ENCODE data around the gene SENP5. TPM values are rescaled to one million over a fixed set of nuclear protein-coding genes. Genes with fewer than 3 reads are reported as not detected.
A peak's percentile ranks its signal among the peaks of the same experiment; 100 is the strongest.

SENP5 gene
- total RNA-seq, 1 donor = 18.9 TPM

- no peak for DNase-seq (ENCODE audit: low read depth in 2 of 3, low spot score in 2 of 3)
Observed at GRCh38 chr3:196966526-196967401, 99.0 kb downstream of the SENP5 start.

GRCh38 chr3:196967412-196968232 is 99.9 kb downstream of the SENP5 start:
- DNase-seq (ENCODE audit: low read depth in 2 of 3, low spot score in 2 of 3) = no peak

- peak; percentile 18 to 33 (median 28) for DNase-seq (ENCODE audit: low read depth in 2 of 3, low spot score in 2 of 3)
Observed at GRCh38 chr3:196968233-196969133, 100.8 kb downstream of the SENP5 start, which contains the start of gene PIGZ. Gene PIGZ, minus strand, starts transcription at chr3:196968833. Its CDS starts 16,802 bp downstream, at chr3:196952031.

- peak; percentile 24 to 58 (median 52) for DNase-seq (ENCODE audit: low read depth in 2 of 3, low spot score in 2 of 3)
Observed at GRCh38 chr3:196969134-196969659, 101.5 kb downstream of the SENP5 start.

- peak; percentile 56 to 76 (median 62) for DNase-seq (ENCODE audit: low read depth in 2 of 3, low spot score in 2 of 3)
Observed at GRCh38 chr3:196969660-196970546, 102.2 kb downstream of the SENP5 start.

GRCh38 chr3:196970547-196971093 is 102.9 kb downstream of the SENP5 start:
- DNase-seq (ENCODE audit: low read depth in 2 of 3, low spot score in 2 of 3) = no peak

- no peak for DNase-seq (ENCODE audit: low read depth in 2 of 3, low spot score in 2 of 3)
Observed at GRCh38 chr3:196971094-196971698, 103.5 kb downstream of the SENP5 start.

GRCh38 chr3:196974661-196975060 is 106.9 kb downstream of the SENP5 start:
- no peak for DNase-seq (ENCODE audit: low read depth in 2 of 3, low spot score in 2 of 3)

GRCh38 chr3:196975349-196975748 is 107.6 kb downstream of the SENP5 start:
- no peak for DNase-seq (ENCODE audit: low read depth in 2 of 3, low spot score in 2 of 3)

- DNase-seq (ENCODE audit: low read depth in 2 of 3, low spot score in 2 of 3) = no peak
Observed at GRCh38 chr3:196976941-196977340, 109.2 kb downstream of the SENP5 start.

- DNase-seq (ENCODE audit: low read depth in 2 of 3, low spot score in 2 of 3) = no peak
Observed at GRCh38 chr3:196979545-196979944, 111.8 kb downstream of the SENP5 start.

- DNase-seq (ENCODE audit: low read depth in 2 of 3, low spot score in 2 of 3) = no peak
Observed at GRCh38 chr3:196981657-196982056, 113.9 kb downstream of the SENP5 start.

- no peak for DNase-seq (ENCODE audit: low read depth in 2 of 3, low spot score in 2 of 3)
Observed at GRCh38 chr3:196983186-196983585, 115.5 kb downstream of the SENP5 start.

Other genes starting within 250 kb of the SENP5 start
- gene NRROS, start 228.2 kb upstream of the SENP5 start, total RNA-seq = 118 TPM
- gene CEP19, start 155.7 kb upstream of the SENP5 start, total RNA-seq = 3.0 TPM
- gene PIGX, start 155.5 kb upstream of the SENP5 start, total RNA-seq = 11.3 TPM
- 32.9 TPM for gene PAK2, start 128.1 kb upstream of the SENP5 start, total RNA-seq
- gene NCBP2, start 74.6 kb downstream of the SENP5 start, total RNA-seq = 22.1 TPM
- 5.4 TPM for gene PIGZ, start 100.9 kb downstream of the SENP5 start, total RNA-seq
- 11.8 TPM for gene MELTF, start 161.9 kb downstream of the SENP5 start, total RNA-seq